ENCODE measurements around the gene TGOLN2. TPM values are rescaled to one million over a fixed set of nuclear protein-coding genes. Genes with fewer than 3 reads are reported as not detected.
"Not testable (repeated sequence)": the region's sequence is repeated elsewhere in the genome, so short reads cannot be mapped to it uniquely, and the experiment has no call there.

TGOLN2 gene
- 10 to 100 TPM; 82.2 to 85.4 TPM for total RNA-seq

- ChIA-PET CTCF (interaction anchor here (0.7 to 2.1 kb wide), 2 partner anchors 10 to 42 kb away, joined by 3 to 11 read pairs; no protein-coding TSS in a partner anchor), POLR2A (interaction anchor here (0.7 to 3.5 kb wide), 6 partner anchors 9 to 382 kb away, joined by 3 to 49 read pairs (median 10); partner anchors contain the start of genes ELMOD3, MAT2A and RETSAT)
Observed at GRCh38 chr2:85327822-85328617, at the start of gene TGOLN2. Gene TGOLN2, minus strand, starts transcription at chr2:85327989. Its CDS starts 27 bp downstream, at chr2:85327962.

GRCh38 chr2:85377083-85377482 is 49.3 kb upstream of the TGOLN2 start:
- CTCF ChIA-PET, result no interaction called here
- POLR2A ChIA-PET, result no interaction called here

GRCh38 chr2:85376291-85377065 is 48.7 kb upstream of the TGOLN2 start:
- CTCF ChIA-PET, result interaction anchor here (0.6 kb wide), 1 partner anchor 27 kb away, joined by 4 read pairs; no protein-coding TSS in a partner anchor
- POLR2A ChIA-PET, result no interaction called here

GRCh38 chr2:85371045-85371444 is 43.3 kb upstream of the TGOLN2 start:
- CTCF ChIA-PET, result no interaction called here
- POLR2A ChIA-PET, result no interaction called here

GRCh38 chr2:85369500-85369899 is 41.7 kb upstream of the TGOLN2 start:
- ChIA-PET CTCF (no interaction called here), POLR2A (interaction anchor here (0.6 kb wide), 1 partner anchor 234 kb away, joined by 6 read pairs; no protein-coding TSS in a partner anchor)

- POLR2A ChIA-PET, result no interaction called here
- CTCF ChIA-PET, result no interaction called here
Observed at GRCh38 chr2:85368921-85369320, 41.1 kb upstream of the TGOLN2 start.

GRCh38 chr2:85367180-85367579 is 39.4 kb upstream of the TGOLN2 start:
- ChIA-PET POLR2A (no interaction called here), CTCF (no interaction called here)

GRCh38 chr2:85362653-85363387 is 35.0 kb upstream of the TGOLN2 start:
- POLR2A ChIA-PET, CTCF ChIA-PET: not testable (repeated sequence)

GRCh38 chr2:85357736-85358135 is 29.9 kb upstream of the TGOLN2 start:
- ChIA-PET CTCF (interaction anchor here (1.0 to 2.0 kb wide), 2 partner anchors 35 to 194 kb away, joined by 3 to 4 read pairs; no protein-coding TSS in a partner anchor), POLR2A (interaction anchor here (0.6 kb wide), 1 partner anchor 271 kb away, joined by 3 read pairs; no protein-coding TSS in a partner anchor)

GRCh38 chr2:85356186-85356585 is 28.4 kb upstream of the TGOLN2 start:
- POLR2A ChIA-PET, result no interaction called here
- CTCF ChIA-PET, result no interaction called here

- ChIA-PET POLR2A (interaction anchor here (1.3 to 2.8 kb wide), 3 partner anchors 28 to 186 kb away, joined by 4 to 49 read pairs (median 13); partner anchors contain the start of genes MAT2A and TGOLN2), CTCF (interaction anchor here (1.8 kb wide), 1 partner anchor 64 kb away, joined by 6 read pairs; the partner anchor contains the start of gene SH2D6)
Observed at GRCh38 chr2:85355521-85355920, 27.7 kb upstream of the TGOLN2 start.

GRCh38 chr2:85355073-85355410 is 27.3 kb upstream of the TGOLN2 start:
- POLR2A ChIA-PET, result interaction anchor here (1.1 to 2.8 kb wide), 6 partner anchors 24 to 186 kb away, joined by 3 to 49 read pairs (median 5); partner anchors contain the start of genes MAT2A and TGOLN2
- CTCF ChIA-PET, result interaction anchor here (1.8 kb wide), 1 partner anchor 64 kb away, joined by 6 read pairs; the partner anchor contains the start of gene SH2D6

GRCh38 chr2:85354286-85355072 is 26.7 kb upstream of the TGOLN2 start, which contains the start of the genes ELMOD3 and RETSAT:
Gene ELMOD3, plus strand, starts transcription at chr2:85354769. Its CDS starts 2,430 bp downstream, at chr2:85357199.
Gene RETSAT, minus strand, starts transcription at chr2:85354528. Its CDS starts 21 bp downstream, at chr2:85354507.
- ChIA-PET POLR2A (interaction anchor here (1.1 to 2.8 kb wide), 6 partner anchors 24 to 187 kb away, joined by 3 to 49 read pairs (median 5); partner anchors contain the start of genes MAT2A and TGOLN2), CTCF (interaction anchor here (1.8 kb wide), 1 partner anchor 65 kb away, joined by 6 read pairs; the partner anchor contains the start of gene SH2D6)

- ChIA-PET POLR2A (interaction anchor here (1.1 to 2.8 kb wide), 6 partner anchors 23 to 186 kb away, joined by 3 to 49 read pairs (median 6); partner anchors contain the start of genes MAT2A and TGOLN2), CTCF (interaction anchor here (1.8 kb wide), 1 partner anchor 66 kb away, joined by 6 read pairs; the partner anchor contains the start of gene SH2D6)
Observed at GRCh38 chr2:85353876-85354285, 26.1 kb upstream of the TGOLN2 start.

- POLR2A ChIA-PET, result no interaction called here
Observed at GRCh38 chr2:85347599-85347998, 19.8 kb upstream of the TGOLN2 start.

GRCh38 chr2:85344356-85344954 is 16.7 kb upstream of the TGOLN2 start:
- ChIA-PET POLR2A (no interaction called here), CTCF (no interaction called here)

More at GRCh38 chr2:85347599-85347998, 19.8 kb upstream of the TGOLN2 start:
- CTCF ChIA-PET, result no interaction called here

GRCh38 chr2:85343207-85343895 is 15.6 kb upstream of the TGOLN2 start:
- POLR2A ChIA-PET, CTCF ChIA-PET: not testable (repeated sequence)

All from activated CD8-positive, alpha-beta memory T cell treated with anti-CD3 and anti-CD28 coated beads for 36 hours (primary cell).